GM19023 (cell line): ENCODE measurements around the gene MYOM3.

ENCODE experiments used
- ATAC-seq: cut with Tn5 transposase; IDR thresholded peaks from one replicate; pipeline ENCODE4 v1.9.1; 2021; ENCODE audit warnings: mild to moderate bottlenecking, moderate library complexity; ENCODE audit not compliant: unreplicated experiment

Gene MYOM3

DNA sequence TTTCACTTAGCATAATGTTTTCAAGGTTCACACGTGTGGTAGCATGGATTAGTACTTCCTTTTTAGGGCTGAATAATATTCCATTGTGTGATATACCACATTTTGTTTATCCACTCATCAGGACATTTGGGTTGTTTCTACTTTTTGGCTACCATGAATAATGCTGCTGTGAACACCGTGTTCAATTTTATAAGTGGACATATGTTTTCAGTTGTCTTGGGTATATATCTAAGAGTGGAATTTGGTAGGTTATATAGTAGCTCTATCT, 27.2 kb upstream of the MYOM3 start:
- no peak for ATAC-seq

DNA sequence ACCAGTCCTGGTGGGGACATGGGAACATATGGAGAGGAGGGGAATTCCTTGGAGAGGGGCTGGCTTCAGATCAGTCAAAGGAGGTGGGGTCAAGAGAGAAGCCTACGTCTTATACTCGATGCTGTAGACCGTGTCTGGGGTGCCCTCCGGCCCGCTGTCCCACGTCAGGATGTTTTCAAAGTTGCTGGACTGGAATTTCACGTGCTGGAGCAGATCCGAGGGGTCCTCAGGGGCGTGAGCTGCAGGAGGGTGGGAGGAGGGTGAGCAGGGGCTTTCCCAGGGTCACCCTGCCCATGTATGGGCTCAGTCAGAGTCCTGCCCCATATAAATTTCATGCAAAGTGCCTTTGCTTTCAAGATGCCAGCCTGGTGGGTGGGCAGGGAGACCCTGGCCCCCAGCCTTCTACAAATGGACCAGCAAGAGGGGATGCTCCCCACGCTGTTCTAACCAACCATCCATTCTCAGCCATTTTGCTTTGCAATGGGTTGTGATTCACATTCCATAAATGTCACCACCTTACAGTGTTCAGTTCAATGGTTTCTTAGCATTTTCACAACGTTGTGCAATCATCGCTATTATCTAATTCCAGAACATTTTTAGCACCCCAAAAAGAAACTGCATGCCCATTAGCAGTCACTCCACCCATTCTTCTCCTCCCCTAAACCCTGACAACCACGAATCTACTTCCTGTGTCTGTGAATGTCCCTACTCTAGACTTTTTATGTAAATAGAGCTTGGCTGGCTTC, 26.7 kb upstream of the MYOM3 start:
- ATAC-seq = no peak

DNA sequence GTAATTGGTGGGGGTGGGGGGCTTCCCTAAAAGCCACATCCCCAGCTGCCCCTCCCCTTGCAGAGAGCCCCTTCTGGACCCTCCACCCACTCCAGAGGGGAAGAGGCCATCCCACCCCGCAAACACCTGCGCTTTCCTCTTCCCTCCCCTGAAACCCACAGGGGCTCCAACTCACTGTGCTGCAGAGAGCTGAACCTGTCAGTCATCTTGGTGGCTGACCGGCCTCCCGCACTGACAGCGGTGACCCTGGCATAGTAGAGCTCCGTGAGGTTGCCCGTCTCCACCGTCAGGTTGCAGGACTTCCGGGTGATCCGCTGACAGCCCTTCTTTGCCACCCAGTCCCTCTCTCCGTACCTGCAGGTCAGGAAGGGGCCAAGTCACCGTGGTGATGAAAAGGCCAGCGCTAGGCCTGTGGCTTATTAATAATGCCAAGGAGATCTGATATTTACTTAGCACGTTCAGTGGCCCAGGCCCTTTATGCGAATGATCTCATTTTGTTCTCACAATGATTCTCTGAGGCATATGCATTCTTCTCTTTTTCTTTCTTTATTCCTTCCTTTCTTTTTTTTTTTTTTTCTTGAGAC, 25.1 kb upstream of the MYOM3 start:
- ATAC-seq = no peak

DNA sequence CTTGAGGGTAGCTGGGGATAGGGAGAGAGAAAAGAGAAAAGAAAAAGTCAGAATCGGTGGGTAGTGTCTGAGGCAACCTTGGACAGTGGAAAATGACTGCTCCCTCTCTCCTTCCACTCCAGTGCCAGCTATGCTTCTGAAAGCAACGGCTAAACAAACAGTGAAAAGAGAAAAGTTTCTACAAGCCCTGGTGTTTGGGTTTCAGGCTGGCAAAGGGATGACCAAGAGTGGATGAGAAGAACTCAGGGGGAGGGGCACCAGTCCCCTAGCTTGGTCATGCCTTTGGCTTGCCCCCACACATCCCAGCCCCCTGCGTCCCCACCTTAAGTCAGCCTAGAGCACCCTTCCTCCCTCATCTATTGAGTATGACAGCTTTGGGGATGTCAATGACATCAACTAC, 22.4 kb upstream of the MYOM3 start:
- ATAC-seq = no peak

DNA sequence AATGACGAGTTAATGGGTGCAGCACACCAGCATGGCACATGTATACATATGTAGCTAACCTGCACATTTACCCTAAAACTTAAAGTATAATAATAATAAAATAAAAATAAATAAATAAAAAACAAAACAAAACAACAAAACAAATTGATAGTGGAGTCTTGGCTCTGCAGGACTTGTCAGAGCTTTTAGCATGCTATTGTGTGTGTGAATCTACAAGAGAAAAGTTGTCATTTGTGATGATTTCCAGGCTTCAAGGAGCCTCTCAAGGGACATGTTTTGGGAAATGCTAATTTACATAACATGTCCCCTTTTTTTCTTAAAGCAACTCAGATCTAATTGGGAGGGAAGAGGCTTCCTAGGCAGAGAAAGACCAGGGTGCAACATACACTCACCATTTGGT, 21.9 kb upstream of the MYOM3 start:
- ATAC-seq = no peak

DNA sequence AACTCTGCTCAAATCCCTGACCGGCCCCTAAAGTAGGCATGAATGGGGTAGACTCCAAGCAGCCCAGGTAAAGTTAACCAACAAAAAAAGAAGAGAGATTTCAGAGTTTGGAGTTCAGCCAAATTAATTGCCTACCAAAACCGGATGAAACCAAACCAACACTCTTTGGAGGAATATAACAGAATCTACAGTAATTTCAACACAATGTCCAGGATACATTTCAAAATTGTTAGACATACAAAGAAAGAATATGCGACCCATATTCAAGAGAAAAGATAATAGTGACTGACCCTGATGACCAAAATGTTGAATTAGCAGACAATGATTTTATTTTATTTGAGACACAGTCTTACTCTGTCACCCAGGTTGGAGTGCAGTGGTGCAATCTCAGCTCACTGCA, 18.4 kb upstream of the MYOM3 start:
- ATAC-seq = no peak

DNA sequence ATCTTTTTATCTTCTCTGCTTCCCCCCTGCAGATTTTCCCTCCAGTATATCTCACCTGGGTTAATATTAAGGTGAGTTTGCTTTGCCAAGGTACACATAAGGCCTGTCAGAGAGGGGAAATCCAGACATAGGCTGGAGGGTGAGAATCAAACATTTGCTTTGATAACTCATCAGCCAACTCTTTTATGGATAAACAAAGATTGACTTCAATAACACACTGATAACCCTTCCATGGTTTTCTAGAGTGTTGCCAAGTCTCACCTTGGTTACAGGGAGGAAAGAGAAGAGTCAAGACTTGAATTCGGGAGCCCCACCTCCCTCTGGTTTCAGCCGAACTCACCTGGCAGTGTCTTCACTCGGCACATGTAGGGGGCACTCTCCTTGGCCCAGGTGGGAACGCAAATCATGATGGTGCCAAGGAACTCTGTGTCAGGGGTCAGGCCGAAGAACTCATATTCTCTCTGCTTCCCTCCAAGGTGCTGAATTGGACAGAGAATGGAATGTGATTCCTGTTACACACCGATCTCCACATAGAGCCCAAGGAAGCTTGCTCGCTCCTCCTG, 15.9 kb upstream of the MYOM3 start:
- ATAC-seq = no peak

DNA sequence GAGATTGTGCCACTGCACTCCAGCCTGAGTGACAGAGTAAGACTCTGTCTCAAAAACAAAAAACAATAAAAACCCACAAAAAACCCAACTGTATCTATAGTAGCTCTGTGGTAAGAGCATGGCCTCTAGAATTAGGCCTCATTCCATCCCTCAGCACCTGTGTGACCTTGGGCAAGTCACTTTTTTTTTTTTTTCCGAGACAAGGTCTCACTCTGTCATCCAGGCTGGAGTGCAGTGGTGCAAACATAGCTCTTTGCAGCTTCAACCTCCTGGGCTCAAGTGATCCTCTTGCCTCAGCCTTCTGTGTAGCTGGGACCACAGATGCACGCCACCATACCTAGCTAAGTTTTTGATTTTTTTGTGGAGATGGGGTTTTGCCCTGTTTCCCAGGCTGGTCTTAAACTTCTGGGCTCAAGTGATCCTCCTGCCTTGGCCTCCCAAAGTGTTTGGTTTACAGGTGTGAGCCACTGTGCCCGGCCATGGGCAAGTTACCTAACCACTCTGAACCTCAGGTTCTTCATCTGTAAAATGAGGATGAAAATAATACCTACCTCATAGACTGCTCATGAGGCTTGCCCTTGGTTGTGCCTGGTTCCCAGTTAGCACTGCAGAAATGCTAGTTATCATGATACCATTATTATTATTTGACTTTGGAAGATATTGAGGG, 15.3 kb upstream of the MYOM3 start:
- no peak for ATAC-seq

DNA sequence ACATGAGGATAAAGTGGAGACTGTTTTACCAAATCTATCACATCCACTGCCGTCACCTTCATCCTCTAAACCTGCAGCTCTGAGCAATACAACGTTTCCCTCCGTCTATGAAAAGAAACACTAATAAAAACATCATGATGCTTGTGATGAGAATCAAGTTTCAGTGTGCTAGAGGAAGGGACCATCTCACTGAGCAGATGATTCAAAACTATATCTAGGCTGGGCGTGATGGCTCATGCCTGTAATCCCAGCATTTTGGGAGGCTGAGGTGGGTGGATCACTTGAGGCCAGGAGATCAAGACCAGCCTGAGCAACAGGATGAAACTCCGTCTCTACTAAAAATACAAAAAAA, 14.7 kb upstream of the MYOM3 start:
- no peak for ATAC-seq

DNA sequence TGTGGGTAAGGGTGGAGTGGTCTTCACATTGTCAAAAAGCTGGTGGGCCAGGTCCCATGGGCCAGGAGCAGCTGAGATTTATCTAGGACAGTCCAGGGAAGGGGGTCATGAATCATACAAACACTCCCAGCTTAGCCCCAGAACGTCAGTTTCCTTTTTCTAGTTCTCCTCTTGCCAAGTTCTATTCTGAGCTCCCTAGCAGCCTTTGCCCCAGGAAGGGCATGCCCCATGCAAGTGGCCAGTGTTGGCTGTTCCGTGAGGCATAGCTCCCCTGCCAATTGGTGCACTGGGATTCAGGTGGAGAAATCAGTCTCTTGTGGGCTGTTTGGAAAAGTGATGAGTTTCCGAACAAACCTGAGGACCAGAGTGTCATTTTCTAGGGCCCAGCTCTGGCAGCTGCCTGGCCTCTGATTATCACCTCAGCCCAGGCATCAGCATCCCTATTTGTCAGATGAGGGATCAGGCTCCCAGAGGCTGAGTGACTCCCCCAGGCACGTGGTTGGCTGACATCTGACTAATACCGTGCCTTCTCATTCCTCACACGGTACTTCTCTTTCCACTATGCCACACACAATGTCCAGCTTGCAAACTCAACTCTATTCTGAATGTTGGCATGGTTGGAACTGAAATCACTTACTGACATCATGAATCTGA, 14.2 kb upstream of the MYOM3 start:
- ATAC-seq = no peak

DNA sequence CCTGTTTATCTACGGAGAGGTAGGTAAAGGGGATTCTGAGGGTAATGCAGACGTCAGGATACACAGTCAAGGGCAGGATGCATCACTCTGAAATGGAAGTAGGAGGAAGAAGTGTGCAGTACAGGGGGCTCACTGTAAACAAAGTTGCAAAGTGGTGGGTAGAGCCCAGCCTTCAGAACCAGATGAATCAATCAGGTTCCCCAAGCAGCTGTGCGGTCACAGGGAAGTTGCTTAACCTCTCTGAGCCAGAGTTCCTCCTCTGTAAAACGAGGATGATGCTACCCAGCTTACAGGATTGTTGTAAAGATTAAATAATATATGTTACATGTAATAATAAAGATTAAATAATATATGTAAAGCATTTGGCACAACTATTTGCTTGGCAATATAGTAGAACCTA, 13.5 kb upstream of the MYOM3 start:
- ATAC-seq = no peak

DNA sequence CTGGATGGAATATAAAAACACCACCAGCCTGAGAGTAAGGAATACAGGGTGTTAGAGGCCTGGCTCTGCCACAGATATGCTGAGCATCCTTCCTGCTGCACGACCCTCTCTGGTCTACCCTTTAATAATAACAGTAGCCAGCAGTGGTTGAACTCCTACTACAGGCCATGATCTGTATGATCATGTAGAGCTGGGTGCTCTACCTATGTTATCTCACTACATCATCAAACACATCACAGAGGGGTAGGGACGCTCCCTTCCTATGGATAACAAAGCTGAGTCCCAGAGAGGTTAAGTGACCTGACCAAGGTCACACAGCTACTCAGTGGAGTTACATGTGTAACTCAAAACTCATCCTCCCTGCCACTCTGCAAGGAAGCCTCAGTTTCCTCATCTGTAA, 13.0 kb upstream of the MYOM3 start:
- no peak for ATAC-seq

DNA sequence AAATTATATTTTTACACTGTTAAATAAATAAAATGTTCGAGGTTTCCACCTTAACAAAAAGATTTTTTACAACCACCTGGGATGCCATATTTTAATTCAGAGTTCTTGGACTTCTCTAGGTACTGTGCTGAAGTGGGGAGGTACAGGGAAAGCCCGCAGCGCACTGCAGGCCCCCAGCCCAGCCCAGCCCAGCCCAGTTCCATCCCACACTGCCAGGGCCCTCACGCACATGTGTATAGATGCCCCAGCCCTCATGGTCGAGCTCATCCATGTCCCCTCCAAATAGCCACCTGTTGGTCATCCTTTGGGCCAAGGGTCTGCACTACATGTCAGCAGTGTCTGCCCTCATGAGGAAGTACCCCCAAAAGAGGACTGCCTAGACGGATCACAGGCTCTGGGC, 11.7 kb upstream of the MYOM3 start:
- no peak for ATAC-seq

DNA sequence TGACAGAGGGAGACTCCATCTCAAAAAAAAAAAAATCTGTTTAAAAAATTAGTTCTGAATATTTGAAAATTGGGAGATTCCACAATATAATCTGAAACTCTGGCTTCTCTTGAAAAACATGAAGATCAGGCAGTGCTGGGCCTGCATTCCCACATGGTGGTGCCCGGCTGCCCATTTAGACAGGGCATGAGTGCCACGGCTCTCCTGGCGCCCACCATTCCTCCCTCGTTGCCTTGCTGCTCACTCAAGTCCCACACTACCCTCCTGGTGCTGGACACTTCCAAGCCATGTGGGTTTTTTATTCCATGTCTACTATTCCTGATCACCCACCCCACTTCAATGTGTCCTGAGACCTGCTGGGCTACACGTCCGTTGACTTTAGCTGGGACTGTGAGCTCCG, 10.8 kb upstream of the MYOM3 start:
- no peak for ATAC-seq

DNA sequence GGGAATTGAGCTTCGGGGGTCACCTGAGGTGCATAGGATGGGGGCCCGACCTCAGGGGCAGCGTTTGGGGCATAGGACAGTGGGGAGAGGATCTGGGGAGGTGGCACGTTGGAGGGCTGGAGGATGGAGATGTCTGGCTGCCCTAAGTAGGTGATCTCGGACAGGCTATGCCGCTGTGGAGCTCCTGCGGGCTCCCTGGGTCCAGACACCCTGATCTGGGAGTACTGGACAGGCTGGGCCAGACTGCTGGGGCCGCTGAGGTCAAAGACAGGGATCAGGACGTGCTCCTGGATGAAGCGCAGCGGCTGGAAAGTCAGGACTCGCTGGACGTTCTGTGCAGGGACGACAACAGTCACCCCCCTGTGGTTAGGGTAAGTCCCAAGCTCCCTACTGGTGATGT, 9.5 kb upstream of the MYOM3 start:
- ATAC-seq = no peak

DNA sequence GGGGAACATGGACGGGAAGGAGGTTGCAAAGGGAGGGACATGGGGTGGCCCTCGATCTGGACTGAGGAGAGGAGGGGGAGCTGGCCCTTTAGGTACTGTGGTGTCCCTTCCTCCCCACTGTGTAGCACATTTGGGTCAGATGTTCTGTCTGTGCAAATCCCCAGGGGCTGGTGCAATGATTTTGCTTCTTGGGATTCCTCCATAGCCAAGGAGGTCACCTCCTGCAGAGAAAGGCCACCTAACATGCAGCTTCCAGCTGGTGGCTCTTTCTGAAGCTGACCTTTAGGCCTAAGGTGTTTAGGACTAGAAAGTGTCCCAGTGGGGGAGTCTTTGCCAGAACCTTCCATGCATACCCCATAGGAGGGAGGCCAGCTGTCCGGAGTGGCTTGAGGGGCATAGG, 9.0 kb upstream of the MYOM3 start:
- ATAC-seq = no peak

DNA sequence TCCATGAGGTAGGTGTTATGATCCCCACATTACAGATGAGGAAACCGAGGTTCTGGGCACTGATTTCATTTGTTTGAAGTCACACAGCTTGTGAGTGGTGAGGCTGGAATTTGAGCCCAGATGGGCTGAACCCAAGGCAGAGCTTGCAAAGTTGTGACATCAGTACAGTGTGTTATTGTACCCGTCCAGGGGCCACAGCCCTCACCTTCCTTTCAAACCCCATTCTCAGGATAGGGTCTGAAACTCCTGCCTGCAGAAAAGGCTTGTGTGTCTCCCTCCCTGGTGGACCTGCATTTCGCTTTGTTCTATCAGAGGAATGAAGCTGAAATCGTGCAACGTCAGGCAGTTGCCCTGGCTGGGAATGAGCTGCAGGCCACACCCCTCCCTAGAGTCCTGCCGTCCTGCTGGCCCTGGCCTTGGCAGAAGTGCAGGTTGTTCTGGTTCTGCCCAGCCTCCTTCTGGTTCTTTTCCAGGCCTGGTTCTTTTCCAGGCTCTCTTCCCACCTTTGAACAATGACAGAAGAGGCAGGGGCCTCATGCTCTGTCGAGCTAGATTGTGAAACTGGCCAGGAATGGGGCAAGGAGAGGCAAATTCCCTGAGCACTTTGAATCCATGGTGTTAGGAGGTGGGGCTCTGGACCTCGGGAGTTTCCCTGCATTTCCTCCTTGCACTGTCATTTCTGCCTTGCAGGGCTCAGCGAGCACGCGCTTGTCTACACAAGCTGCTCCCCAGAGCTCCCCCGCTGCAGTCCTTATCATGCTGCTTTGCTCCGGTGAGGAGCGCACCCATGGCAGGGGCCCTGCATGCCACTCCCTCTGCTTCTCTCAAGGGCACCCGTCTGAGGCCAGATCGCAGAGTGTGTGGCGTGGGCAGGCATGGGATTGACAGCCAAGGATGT, 8.2 kb upstream of the MYOM3 start:
- ATAC-seq = no peak

DNA sequence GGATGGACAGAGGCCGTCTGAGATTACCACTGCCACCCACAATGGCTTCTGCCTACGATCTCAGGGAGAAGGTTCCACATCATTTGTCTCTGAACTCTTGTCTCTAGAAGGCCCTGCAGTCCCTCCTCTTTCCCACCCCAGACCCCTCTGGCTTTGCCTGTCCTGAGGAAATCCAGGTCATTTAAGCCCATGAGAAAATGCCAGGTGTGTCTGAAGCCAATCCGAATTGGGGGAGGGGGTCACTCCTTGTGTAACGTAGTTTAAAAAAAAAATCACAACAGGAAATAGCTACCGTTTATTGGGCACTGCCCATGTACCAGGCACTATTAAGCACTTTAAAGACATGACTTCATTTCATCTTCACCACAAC, 7.5 kb upstream of the MYOM3 start:
- ATAC-seq = no peak

DNA sequence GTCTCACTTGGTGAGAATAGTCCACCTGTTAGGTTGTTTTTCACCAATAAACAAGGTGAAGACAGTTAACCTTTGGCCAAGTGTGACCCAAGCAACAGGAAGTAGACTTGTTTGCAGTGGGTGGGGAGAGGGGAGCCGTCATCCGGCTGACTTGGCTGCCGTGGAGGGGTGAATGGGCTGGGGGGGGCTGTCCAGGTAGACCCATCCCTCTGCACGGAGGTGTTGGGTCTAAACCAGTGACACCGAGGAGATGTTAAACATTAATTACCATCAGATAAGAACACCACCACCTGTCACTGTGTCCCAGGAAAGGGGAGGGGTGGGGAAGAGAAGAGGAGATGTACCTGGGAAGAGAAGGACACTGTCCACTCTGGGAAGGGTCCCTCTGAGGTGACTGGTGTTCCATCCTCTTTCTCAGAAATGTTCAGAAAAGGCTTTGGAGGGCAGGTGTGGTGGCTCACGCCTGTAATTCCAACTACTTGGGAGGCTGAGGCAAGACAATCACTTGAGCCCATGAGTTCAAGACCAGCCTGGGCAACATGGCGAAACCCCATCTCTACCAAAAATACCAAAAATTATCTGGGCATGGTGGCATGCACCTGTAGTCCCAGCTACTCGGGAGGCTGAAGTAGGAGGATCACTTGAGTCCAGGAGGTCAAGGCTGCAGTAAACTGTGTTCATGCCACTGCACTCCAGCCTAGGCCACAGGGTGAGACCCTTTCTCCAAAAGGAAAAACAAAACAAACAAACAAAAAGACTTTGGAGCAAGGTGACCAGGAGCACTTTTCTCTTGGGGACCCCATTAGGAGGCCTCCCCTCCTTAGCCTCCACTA, 6.7 kb upstream of the MYOM3 start:
- no peak for ATAC-seq

DNA sequence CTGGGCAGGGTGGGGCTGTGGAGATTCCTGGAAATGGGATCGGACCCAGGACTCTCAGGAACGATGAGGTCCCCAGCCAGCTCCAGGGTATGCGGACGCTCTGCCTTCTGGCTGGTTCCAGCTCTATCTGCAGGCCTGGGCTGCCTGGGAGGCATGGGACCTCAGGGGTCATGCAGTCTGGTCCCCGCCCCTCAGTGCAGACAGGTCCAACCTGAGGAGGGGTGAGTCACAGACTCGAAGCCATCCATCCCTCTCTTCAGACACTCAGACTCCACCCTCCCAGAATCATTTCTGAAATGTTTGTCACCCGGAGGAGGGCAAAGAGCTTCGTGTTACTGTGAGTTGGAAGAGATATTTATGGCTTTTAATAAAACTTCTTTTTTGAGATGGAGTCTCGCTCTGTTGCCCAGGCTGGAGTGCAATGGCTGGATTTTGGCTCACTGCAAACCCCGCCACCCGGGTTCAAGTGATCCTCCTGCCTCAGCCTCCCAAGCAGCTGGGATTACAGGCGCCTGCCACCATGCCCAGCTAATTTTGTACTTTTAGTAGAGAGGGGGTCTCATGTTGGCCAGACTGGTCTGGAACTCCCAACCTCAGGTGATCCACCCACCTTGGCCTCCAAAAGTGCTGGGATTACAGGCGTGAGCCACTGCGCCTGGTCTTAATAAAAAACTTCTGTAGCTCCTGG, 5.9 kb upstream of the MYOM3 start:
- ATAC-seq = no peak
